Mesodermal cell (in vitro differentiated cells): ENCODE results near the gene LDAH.

ENCODE experiments used
- H3K27ac ChIP-seq: 2 replicates; pipeline ENCODE4 v1.7.0; 2013; ENCODE audit warnings: mild to moderate bottlenecking, low read depth, low read length, moderate library complexity; ENCODE audit not compliant: severe bottlenecking
- H3K36me3 ChIP-seq: 2 replicates; pipeline ENCODE4 v1.7.1; 2013; ENCODE audit warnings: mild to moderate bottlenecking, low read length, moderate library complexity; ENCODE audit not compliant: control insufficient read depth, insufficient read depth
- H3K4me1 ChIP-seq: one replicate; pipeline ENCODE4 v1.7.1; 2013; ENCODE audit warnings: mild to moderate bottlenecking, low read length; ENCODE audit not compliant: insufficient read depth, control insufficient read depth, poor library complexity, severe bottlenecking
- H3K4me3 ChIP-seq: 2 replicates; pipeline ENCODE4 v1.7.0; 2013; ENCODE audit warnings: low read length, control low read depth, mild to moderate bottlenecking; ENCODE audit not compliant: insufficient read depth, poor library complexity, severe bottlenecking; ENCODE audit errors: extremely low read depth
- H3K9me3 ChIP-seq: 2 replicates; pipeline ENCODE4 v1.7.1; 2013; ENCODE audit warnings: mild to moderate bottlenecking, low read length, moderate library complexity; ENCODE audit not compliant: control insufficient read depth
- WGBS, 2 experiments: methylation state at CpG; one replicate each; pipeline ENCODE4 v1.1.5; 2013; ENCODE audit warnings: missing lambda C conversion rate in 2 of 2; ENCODE audit not compliant: insufficient coverage in 2 of 2; 5-methylcytosine and 5-hydroxymethylcytosine counted together

The LDAH gene

DNA sequence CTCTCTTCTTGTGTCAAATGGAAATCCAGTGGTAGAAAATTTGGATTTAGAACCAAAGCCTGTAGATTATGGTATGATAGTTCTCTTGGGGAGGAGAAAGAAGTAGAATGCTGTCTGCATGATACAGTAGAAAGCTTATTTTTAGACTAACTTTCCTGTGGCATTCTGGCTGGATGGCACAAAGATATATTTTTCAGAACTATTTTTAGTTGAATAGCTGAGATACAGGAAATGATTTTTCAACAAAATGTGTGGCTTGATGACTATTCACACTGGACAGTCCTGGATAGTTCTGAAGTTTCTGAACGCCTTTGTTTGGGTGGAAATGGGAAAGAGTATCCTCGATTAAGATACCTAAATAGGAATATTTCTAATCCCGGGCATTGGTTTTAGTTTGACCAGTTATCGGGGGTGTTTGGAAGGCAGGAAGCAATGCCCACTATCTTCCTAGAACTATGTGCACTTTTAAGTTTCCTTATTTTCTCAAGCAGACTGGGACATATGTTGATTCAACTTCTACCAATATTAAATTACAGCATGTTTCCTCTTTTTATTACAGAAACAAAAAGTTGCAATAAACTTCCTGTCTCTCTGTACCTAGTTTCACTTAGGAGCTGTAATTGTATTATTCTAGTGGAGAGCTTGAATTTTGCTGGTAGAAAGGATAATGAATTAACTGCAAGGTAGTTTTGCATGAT is 123.8 kb downstream of the LDAH start:
- peaks cover 8% of the 10 kb centered on the region for H3K36me3 ChIP-seq
- no peak overlapping the region for H3K4me3 ChIP-seq
- H3K4me1 ChIP-seq = no peaks in the 10 kb centered on the region
- 96 to 100% methylated on average over 1 to 2 of the region's 4 CpGs for WGBS, 2 experiments
- no peak overlapping the region for H3K27ac ChIP-seq
- no peaks in the 10 kb centered on the region for H3K9me3 ChIP-seq

DNA sequence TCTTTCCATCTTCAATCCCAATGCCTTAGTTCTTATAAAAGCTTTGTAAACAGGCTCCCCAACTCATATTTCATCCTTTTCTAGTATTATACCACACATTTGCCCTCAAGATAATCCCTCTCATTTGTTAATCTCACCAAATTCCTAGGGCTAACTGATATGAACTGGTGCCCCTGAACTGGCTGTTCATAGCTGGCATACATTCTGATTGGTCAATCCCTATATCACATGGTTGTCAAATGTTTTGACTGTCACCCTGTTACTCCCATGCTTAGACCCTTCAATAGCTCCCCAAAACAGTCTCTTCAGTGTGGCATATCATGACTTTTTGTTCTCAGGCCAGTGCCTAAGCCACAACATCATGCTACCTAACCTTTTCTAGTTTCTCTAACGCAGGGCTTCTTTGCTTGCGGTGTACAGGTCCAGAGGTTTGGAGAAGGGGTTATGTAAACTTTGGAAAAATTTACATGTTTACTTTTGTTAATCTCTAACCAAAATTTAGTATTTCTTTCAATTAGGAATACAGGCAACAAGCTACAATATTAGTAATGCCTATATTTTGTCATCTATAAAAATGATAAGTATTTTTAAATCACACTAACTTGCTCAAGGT is 125.5 kb downstream of the LDAH start:
- peaks cover 8% of the 10 kb centered on the region for H3K36me3 ChIP-seq
- no peaks in the 10 kb centered on the region for H3K9me3 ChIP-seq
- no CpG with 5 or more reads among the region's 2 CpGs for WGBS, 2 experiments
- no peaks in the 10 kb centered on the region for H3K4me1 ChIP-seq
- no peak overlapping the region for H3K4me3 ChIP-seq
- no peak overlapping the region for H3K27ac ChIP-seq

GRCh38 chr2:20696366-20696765 is 126.5 kb downstream of the LDAH start:
- H3K36me3 ChIP-seq = peaks cover 5% of the 10 kb centered on the region
- H3K4me1 ChIP-seq = no peaks in the 10 kb centered on the region
- H3K9me3 ChIP-seq = no peaks in the 10 kb centered on the region
- no peak overlapping the region for H3K4me3 ChIP-seq
- 82% methylated on average over 2 of the region's 2 CpGs; no CpG with 5 or more reads in 1 of the 2 experiments for WGBS, 2 experiments
- no peak overlapping the region for H3K27ac ChIP-seq

DNA sequence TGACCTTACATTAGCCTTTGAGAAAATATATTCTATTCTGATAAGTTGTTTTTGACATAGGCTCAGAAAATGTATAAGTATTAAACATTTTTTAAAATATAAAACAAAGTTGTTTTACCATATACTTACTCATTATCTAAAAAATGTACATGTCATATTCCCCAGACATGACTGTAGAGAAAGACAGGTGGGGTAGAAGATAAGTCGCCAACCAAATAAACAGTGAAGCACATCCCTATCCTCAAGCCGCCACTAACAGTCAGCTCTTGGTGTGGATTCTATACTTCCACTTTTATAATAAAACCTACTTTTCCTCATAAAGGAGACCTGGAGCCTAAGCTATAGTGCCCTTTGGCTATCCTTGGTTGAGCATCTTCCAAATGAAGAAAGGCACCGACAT is 129.6 kb downstream of the LDAH start:
- Histone ChIP-seq H3K36me3 (peaks cover 10% of the 10 kb centered on the region), H3K4me1 (no peaks in the 10 kb centered on the region)
- WGBS, 2 experiments = 100% methylated on average over 1 to 2 of the region's 3 CpGs

GRCh38 chr2:20692081-20692480 is 130.8 kb downstream of the LDAH start:
- Histone ChIP-seq H3K9me3 (no peaks in the 10 kb centered on the region), H3K4me1 (no peaks in the 10 kb centered on the region), H3K27ac (no peak overlapping the region), H3K4me3 (no peak overlapping the region), H3K36me3 (peaks cover 20% of the 10 kb centered on the region)
- 80 to 100% methylated on average over 1 of the region's 2 CpGs for WGBS, 2 experiments

More for the DNA sequence above, 129.6 kb downstream of the LDAH start:
- Histone ChIP-seq H3K9me3 (no peaks in the 10 kb centered on the region), H3K27ac (no peak overlapping the region), H3K4me3 (no peak overlapping the region)

GRCh38 chr2:20691076-20691734 is 131.7 kb downstream of the LDAH start:
- Histone ChIP-seq H3K4me1 (no peaks in the 10 kb centered on the region), H3K36me3 (peaks cover 25% of the 10 kb centered on the region), H3K4me3 (no peak overlapping the region), H3K9me3 (no peaks in the 10 kb centered on the region), H3K27ac (no peak overlapping the region)
- WGBS, 2 experiments = 94 to 96% methylated on average over 4 of the region's 6 CpGs

GRCh38 chr2:20689428-20690264 is 133.3 kb downstream of the LDAH start:
- whole genome bisulfite sequencing, 2 experiments = 90 to 92% methylated on average over 8 to 9 of the region's 11 CpGs
- H3K4me1 ChIP-seq = no peaks in the 10 kb centered on the region
- H3K27ac ChIP-seq = no peak overlapping the region
- H3K4me3 ChIP-seq = no peak overlapping the region
- H3K36me3 ChIP-seq = peaks cover 39% of the 10 kb centered on the region
- no peaks in the 10 kb centered on the region for H3K9me3 ChIP-seq

DNA sequence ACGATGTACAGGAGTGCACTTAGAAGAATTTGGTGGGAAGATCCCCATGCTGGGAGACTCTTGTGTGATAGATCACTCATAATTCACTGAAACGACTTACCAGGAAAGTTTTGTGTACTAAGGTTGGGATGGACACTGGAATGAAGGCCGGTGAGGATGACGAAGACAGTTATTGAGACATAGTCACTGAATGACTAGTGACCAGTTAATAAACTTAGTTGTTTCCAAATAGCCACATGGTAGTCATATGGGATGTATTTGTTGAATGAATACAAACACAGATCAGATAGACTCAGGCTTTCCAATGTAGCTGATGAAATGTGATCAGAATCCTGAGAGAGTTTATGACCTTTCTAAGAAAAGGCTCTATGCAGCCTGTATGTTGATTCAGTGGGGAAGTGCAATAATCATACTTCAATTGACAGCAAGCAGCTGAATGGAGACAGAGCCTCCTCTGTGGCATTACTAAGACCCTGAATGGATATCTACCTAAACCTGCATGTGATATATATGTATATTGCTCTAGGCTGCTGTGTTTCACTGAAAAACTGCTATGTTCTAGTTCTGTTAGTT is 135.6 kb downstream of the LDAH start:
- WGBS, 2 experiments = 93 to 96% methylated on average over 3 of the region's 4 CpGs
- Histone ChIP-seq H3K4me3 (no peak overlapping the region), H3K9me3 (no peaks in the 10 kb centered on the region), H3K27ac (no peak overlapping the region), H3K4me1 (no peaks in the 10 kb centered on the region), H3K36me3 (peaks cover 43% of the 10 kb centered on the region)

DNA sequence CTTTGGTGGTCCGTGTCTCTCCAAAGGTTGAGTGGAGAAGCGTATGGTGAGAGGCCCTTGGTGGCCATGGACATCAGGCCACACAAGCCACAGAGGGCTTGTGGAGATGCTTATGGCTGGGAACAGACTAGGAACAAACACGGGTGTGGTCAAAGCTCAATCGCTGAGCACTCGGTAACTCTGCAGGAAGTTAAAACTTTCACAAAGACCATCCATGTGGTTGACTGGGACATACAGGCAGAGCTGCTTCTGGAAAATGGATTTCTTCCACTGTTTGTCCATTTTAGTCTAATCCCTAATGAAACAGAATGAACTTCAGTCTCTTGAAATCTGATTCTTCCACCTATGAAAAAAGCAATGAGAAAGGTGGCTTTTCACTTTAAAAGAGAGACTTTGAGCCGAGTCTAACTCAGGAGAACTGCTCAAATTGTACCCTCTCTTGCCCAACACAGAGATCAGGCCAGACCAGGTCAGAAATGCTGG is 138.3 kb downstream of the LDAH start:
- H3K9me3 ChIP-seq = no peaks in the 10 kb centered on the region
- 78 to 89% methylated on average over 5 of the region's 6 CpGs for WGBS, 2 experiments

More for the DNA sequence above, 138.3 kb downstream of the LDAH start:
- H3K4me3 ChIP-seq = no peak overlapping the region
- H3K4me1 ChIP-seq = no peaks in the 10 kb centered on the region
- H3K36me3 ChIP-seq = peaks cover 60% of the 10 kb centered on the region
- H3K27ac ChIP-seq = no peak overlapping the region
